Cardiac muscle cell (in vitro differentiated cells and primary cell): ENCODE measurements around the gene CDC45. TPM values are rescaled to one million over a fixed set of nuclear protein-coding genes. Genes with fewer than 3 reads are reported as not detected.

Source experiments
- DNase-seq, 2 donors: peaks; one replicate each; pipeline versions ENCODE4 v3.0.0 to v3.0.0-alpha.2; 2010 to 2017; ENCODE audit warnings: low read depth in 1 of 2, low spot score in 1 of 2
- H3K27ac ChIP-seq: fragments of 200-600 bp; sonication (generic); 2 replicates; pipeline ENCODE4 v1.5.1; 2016
- H3K27me3 ChIP-seq: fragments of 200-600 bp; sonication (generic); 2 replicates; pipeline ENCODE4 v1.6.0; 2016; ENCODE audit warnings: control low read depth
- H3K36me3 ChIP-seq: fragments of 200-600 bp; sonication (generic); 2 replicates; pipeline ENCODE4 v1.5.1; 2016; ENCODE audit warnings: control low read depth
- H3K4me1 ChIP-seq: fragments of 200-600 bp; sonication (generic); 2 replicates; pipeline ENCODE4 v1.8.1; 2017; ENCODE audit warnings: low read depth, mild to moderate bottlenecking, mixed run types
- H3K4me3 ChIP-seq: fragments of 200-600 bp; sonication (generic); 2 replicates; pipeline ENCODE4 v1.5.1; 2016; ENCODE audit warnings: mild to moderate bottlenecking
- H3K9me3 ChIP-seq: fragments of 200-600 bp; sonication (generic); 2 replicates; pipeline ENCODE4 v1.5.1; 2017; ENCODE audit warnings: low read depth, mild to moderate bottlenecking, control low read depth
- CTCF ChIP-seq: IDR thresholded peaks from 2 replicates; pipeline ENCODE4 v1.5.1; 2012; ENCODE audit warnings: low read depth, mild to moderate bottlenecking, low read length
- polyA plus RNA-seq: library from polyadenylated mRNA; unstranded; fragments of >200 nt; fragmentation: Nextera tagmentation; extraction: Ambion mirVana; gene quantifications from 2 replicates; pipeline ENCODE4 v1.2.1, GENCODE V29; 2016
- total RNA-seq: library from RNA; depleted of rRNA; stranded (reverse); fragments of >200 nt; gene quantifications from 2 replicates; pipeline ENCODE4 v1.2.3, GENCODE V29; 2016

The CDC45 gene
- total and polyA plus RNA-seq, 2 experiments from 2014 or later: 7.6 to 15.5 TPM

DNA sequence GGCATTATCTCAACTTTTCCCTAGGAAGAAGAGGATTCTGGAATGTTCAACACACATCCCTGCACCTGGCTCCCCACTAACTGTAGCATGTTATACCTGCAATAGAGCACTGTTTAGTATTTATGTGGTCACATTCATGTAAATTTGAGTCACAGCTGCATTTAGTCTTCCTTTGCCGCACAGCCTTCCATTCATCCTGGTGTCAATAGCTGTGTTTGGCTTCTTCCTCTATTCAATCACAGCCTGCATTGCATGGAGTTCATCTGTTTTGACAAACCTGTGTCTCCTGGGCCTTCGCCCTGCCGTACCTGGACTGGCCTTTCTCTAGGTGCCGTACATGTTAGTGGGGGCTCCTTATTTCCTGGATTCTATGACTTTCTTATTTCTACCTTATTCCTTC, 28.1 kb upstream of the CDC45 start:
- H3K4me1 ChIP-seq: peaks cover 6% of the 10 kb centered on the region
- no peaks in the 10 kb centered on the region for H3K9me3 ChIP-seq
- H3K27ac ChIP-seq: no peak overlapping the region
- DNase-seq: no peak
- H3K27me3 ChIP-seq: no peaks in the 10 kb centered on the region
- peaks cover 31% of the 10 kb centered on the region for H3K36me3 ChIP-seq
- no peak for TF ChIP-seq CTCF
- H3K4me3 ChIP-seq: no peak overlapping the region

DNA sequence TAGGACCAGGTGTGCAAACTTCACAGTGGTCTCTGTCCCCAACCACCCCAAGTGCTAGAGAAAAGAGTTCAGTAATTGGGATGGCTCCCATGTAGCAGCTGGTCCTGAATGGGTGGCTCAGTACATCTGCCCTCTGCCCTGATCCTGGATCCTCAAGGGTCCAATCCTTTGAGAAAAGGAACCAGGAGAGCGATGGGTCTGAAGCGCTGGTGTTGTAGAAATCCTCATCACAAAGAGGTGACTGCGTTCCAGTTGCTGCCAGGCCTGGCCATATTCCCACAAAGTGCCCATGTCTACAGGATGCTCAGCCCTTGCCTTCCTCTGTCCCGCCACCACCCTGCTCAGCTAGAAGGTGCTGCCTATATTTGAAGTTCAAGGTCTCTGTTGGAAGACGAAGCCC, 26.0 kb upstream of the CDC45 start:
- Histone ChIP-seq H3K27ac (no peak overlapping the region), H3K9me3 (no peaks in the 10 kb centered on the region), H3K4me1 (no peaks in the 10 kb centered on the region), H3K36me3 (peaks cover 39% of the 10 kb centered on the region), H3K27me3 (no peaks in the 10 kb centered on the region), H3K4me3 (no peak overlapping the region)
- no peak for DNase-seq
- TF ChIP-seq CTCF: no peak

- Histone ChIP-seq H3K4me3 (no peak overlapping the region), H3K4me1 (no peaks in the 10 kb centered on the region), H3K9me3 (no peaks in the 10 kb centered on the region), H3K27me3 (no peaks in the 10 kb centered on the region), H3K27ac (no peak overlapping the region), H3K36me3 (peaks cover 39% of the 10 kb centered on the region)
- no peak for TF ChIP-seq CTCF
- no peak for DNase-seq
Observed at GRCh38 chr22:19454156-19454555, 25.6 kb upstream of the CDC45 start.

DNA sequence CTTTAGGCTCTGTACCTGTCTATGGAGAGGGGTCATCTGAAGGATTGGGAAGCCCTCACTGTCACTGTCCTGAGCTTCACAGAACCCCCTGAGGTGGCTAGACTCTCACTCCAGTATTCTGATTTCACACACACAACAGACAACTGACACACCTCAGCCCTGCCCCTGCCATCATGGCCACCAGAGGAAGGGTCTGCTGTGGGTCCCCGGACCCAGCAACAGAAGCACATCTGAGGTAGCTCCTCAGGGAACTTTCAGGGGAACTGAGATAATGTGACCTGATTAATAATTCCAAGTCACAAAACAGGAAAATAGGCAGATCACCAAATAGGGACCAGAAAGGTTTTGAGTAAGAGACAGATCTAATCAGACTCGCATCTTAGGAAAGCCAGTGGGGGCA, 24.7 kb upstream of the CDC45 start:
- no peaks in the 10 kb centered on the region for H3K27me3 ChIP-seq
- H3K9me3 ChIP-seq: no peaks in the 10 kb centered on the region
- peaks cover 35% of the 10 kb centered on the region for H3K36me3 ChIP-seq
- no peak for TF ChIP-seq CTCF
- H3K27ac ChIP-seq: no peak overlapping the region
- H3K4me3 ChIP-seq: no peak overlapping the region
- DNase-seq: no peak
- no peaks in the 10 kb centered on the region for H3K4me1 ChIP-seq

DNA sequence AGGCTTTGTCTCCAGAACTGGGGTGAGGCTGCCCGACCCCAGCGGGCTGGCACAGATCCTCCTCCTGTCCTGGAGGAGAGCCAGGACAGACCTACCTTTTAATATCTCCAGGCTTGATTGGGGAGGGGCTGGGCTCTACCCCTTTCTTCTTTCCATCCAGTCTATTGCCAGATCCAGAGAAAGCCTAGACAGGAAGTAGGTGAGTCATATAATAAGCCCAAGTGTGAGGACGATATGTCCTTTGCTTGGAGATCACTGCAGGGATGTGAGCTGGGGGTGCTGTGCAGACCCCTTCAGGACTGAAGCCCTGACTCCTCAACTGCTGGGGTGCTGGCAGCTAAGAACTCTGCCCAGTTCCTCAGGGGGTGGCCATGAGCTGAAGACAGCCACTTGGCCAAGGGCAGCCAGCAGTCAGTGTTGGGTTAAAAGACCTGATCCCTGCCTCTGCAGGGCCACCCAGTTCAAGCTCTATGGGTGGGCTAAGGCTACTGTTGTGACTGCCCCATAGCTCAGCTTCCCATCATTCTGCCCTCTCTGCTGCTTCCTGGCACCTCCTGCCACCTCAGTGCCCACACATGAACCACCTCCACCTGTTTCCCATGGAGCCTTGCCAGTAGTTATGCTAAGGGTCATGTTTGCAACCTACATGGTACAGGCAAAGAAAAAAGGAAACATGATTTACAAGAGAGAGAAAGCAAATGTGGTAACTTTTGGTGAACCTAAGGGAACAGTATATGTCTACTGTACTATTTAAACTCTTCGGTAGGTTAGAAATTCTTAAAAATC, 23.9 kb upstream of the CDC45 start:
- Histone ChIP-seq H3K9me3 (no peaks in the 10 kb centered on the region), H3K4me1 (no peaks in the 10 kb centered on the region), H3K27me3 (no peaks in the 10 kb centered on the region), H3K36me3 (peaks cover 35% of the 10 kb centered on the region), H3K4me3 (no peak overlapping the region), H3K27ac (no peak overlapping the region)
- peak in 1 of 2 donors; percentile 26 for DNase-seq
- no peak for TF ChIP-seq CTCF
